HepG2 (cell line): ENCODE results near the gene CCN2. TPM values are rescaled to one million over a fixed set of nuclear protein-coding genes. Genes with fewer than 3 reads are reported as not detected.

Experiments
- ATAC-seq: fragments of 200-7000 bp; cut with Tn5 transposase; 3 replicates; pipeline ENCODE4 v1.9.1; 2020; ENCODE audit warnings: mild to moderate bottlenecking, moderate library complexity
- BruUV-seq: library from RNA; stranded (reverse); fragments of 400-500 nt; replicated peaks from 2 replicates; lab custom pipeline; 2021; lab: Mats Ljungman, UMichigan
- CTCF ChIA-PET: fragments of 300-600 bp; formaldehyde crosslinking; extraction: SDS; loops from one replicate; lab custom pipeline; 2021; ENCODE audit warnings: low total read pairs, inconsistent platforms, low intra/inter-chr PET ratio; lab: Yijun Ruan, JAX
- POLR2A ChIA-PET: fragments of 350-600 bp; sonication (Branson Sonifier 250); formaldehyde crosslinking; loops from one replicate; lab custom pipeline; 2020; ENCODE audit warnings: antibody characterized with exemption, inconsistent platforms; lab: Yijun Ruan, JAX
- DNase-seq: peaks from one replicate; pipeline ENCODE4 v3.0.0-alpha.2; 2015; ENCODE audit warnings: low spot score
- FAIRE-seq: peaks from 3 replicates; lab custom pipeline; 2011; peaks lifted over from hg19 to GRCh38; lab: Jason Lieb, UNC
- H2AFZ ChIP-seq: one replicate; pipeline ENCODE4 v1.6.1; 2011; ENCODE audit warnings: low read length, inconsistent platforms
- H3K27ac ChIP-seq: fragments of 300-600 bp; 3 replicates; pipeline ENCODE4 v1.8.0; 2011; ENCODE audit warnings: mixed run types, mild to moderate bottlenecking, mixed read lengths, low read length, inconsistent platforms; ENCODE audit not compliant: insufficient read depth; ENCODE audit errors: extremely low read length
- H3K27me3 ChIP-seq, 2 experiments: fragments of 200-600 bp in 1 of 2; 2 replicates in 1 of 2; 3 replicates in 1 of 2; pipeline versions ENCODE4 v1.6.0 to v1.8.0; 2011; ENCODE audit warnings: low read length in 2 of 2, mild to moderate bottlenecking in 2 of 2, moderate library complexity in 2 of 2, inconsistent platforms in 1 of 2; ENCODE audit not compliant: insufficient read depth in 2 of 2, control insufficient read depth in 1 of 2
- H3K36me3 ChIP-seq, 2 experiments: fragments of 200-600 bp in 1 of 2; replicated peaks in 1 of 2; 2 replicates in 1 of 2; 3 replicates in 1 of 2; pipeline versions ENCODE4 v1.5.1 to v1.8.0; 2011; ENCODE audit warnings: low read length in 2 of 2, inconsistent platforms in 1 of 2; ENCODE audit not compliant: insufficient read depth in 2 of 2, control insufficient read depth in 1 of 2
- H3K4me1 ChIP-seq: 2 replicates; pipeline ENCODE4 v1.5.1; 2012; ENCODE audit warnings: low read length, inconsistent platforms; ENCODE audit not compliant: insufficient read depth
- H3K4me2 ChIP-seq: 2 replicates; pipeline ENCODE4 v1.6.0; 2011; ENCODE audit warnings: low read depth, low read length, inconsistent platforms
- H3K4me3 ChIP-seq, 3 experiments: fragments of 200-600 bp in 1 of 3; sonication (generic), shearing (Covaris generic) in 1 of 3; replicated peaks in 1 of 3; 2 replicates each; pipeline ENCODE4 v1.5.1; 2011 to 2016; ENCODE audit warnings: low read length in 3 of 3, inconsistent platforms in 2 of 3, low read depth in 2 of 3, mild to moderate bottlenecking in 2 of 3, control low read depth in 1 of 3, mixed read lengths in 1 of 3; ENCODE audit not compliant: insufficient read depth in 1 of 3
- H3K79me2 ChIP-seq: one replicate; pipeline ENCODE4 v1.6.1; 2011; ENCODE audit warnings: low read length, inconsistent platforms; ENCODE audit not compliant: insufficient read depth
- H3K9ac ChIP-seq: 2 replicates; pipeline ENCODE4 v1.6.0; 2011; ENCODE audit warnings: mild to moderate bottlenecking, low read depth, low read length, inconsistent platforms; ENCODE audit not compliant: insufficient read depth
- H3K9me3 ChIP-seq: 2 replicates; pipeline ENCODE4 v1.5.1; 2012; ENCODE audit warnings: mild to moderate bottlenecking, low read length
- H4K20me1 ChIP-seq: 2 replicates; pipeline ENCODE4 v1.6.0; 2011; ENCODE audit warnings: inconsistent platforms, mild to moderate bottlenecking, low read length, moderate library complexity; ENCODE audit not compliant: insufficient read depth
- ASH2L ChIP-seq: fragments of 300-600, 200-600 bp; sonication (generic); IDR thresholded peaks from 2 replicates; pipeline ENCODE4 v1.7.0; 2017; ENCODE audit warnings: low read depth, mild to moderate bottlenecking, moderate library complexity, mixed read lengths, low read length; ENCODE audit not compliant: insufficient read length
- MAFF ChIP-seq: IDR thresholded peaks from 2 replicates; pipeline ENCODE4 v1.6.1; 2011; ENCODE audit warnings: low read depth, low read length, improper control_type of control experiment
- RORA ChIP-seq: sonication (generic); formaldehyde crosslinking; IDR thresholded peaks from 2 replicates; pipeline ENCODE4 v1.5.0; 2020; ENCODE audit warnings: mild to moderate bottlenecking, missing genetic modification reagents, moderate library complexity
- SNAI1 ChIP-seq: sonication (generic); formaldehyde crosslinking; IDR thresholded peaks from 2 replicates; pipeline ENCODE4 v1.5.0; 2020; ENCODE audit warnings: mild to moderate bottlenecking, missing genetic modification reagents, borderline replicate concordance
- SSRP1 ChIP-seq: IDR thresholded peaks from 2 replicates; pipeline ENCODE4 v1.6.1; 2016; ENCODE audit warnings: control low read depth
- ZMYM3 ChIP-seq: sonication (generic); formaldehyde crosslinking; IDR thresholded peaks from 2 replicates; pipeline ENCODE4 v1.5.1; 2020; ENCODE audit warnings: mild to moderate bottlenecking, missing genetic modification reagents
- ZNF768 ChIP-seq: sonication (generic); formaldehyde crosslinking; IDR thresholded peaks from 2 replicates; pipeline ENCODE4 v1.4.0; 2020; ENCODE audit warnings: missing genetic modification reagents
- ZNF776 ChIP-seq: sonication (generic); formaldehyde crosslinking; IDR thresholded peaks from 2 replicates; pipeline ENCODE4 v1.4.0; 2020; ENCODE audit warnings: mild to moderate bottlenecking, missing genetic modification reagents
- ZSCAN9 ChIP-seq: IDR thresholded peaks from 2 replicates; pipeline ENCODE4 v1.6.1; 2016; ENCODE audit warnings: borderline replicate concordance
- WGBS: methylation state at CpG from one replicate; pipeline ENCODE4 v1.1.6; 2017; ENCODE audit warnings: low lambda C conversion rate; 5-methylcytosine and 5-hydroxymethylcytosine counted together
- in situ Hi-C: cut with HindIII; loops from 2 replicates; pipeline ENCODE4 v1.10.0; 2017; ENCODE audit warnings: low pct_unique_long_range_greater_than_20kb; ENCODE audit not compliant: extremely low pct_ligation_motif_present
- intact Hi-C: fragments of 100-400 bp; cut with micrococcal nuclease; formaldehyde crosslinking; loops from one replicate; pipeline ENCODE4 v1.10.0; 2022; ENCODE audit not compliant: unreplicated experiment
- polyA plus RNA-seq, 8 experiments: library from polyadenylated mRNA; depleted of rRNA in 3 of 8; stranded (reverse) in 7 of 8; unstranded in 1 of 8; fragments of >200 nt; fragmentation: Illumina TruSeq in 4 of 8; extraction: Trizol in 4 of 8; gene quantifications; 2 replicates each; pipeline versions ENCODE4 v1.2.1 to v1.2.3, GENCODE V29; 2011 to 2016; ENCODE audit warnings: low read depth in 4 of 8, missing spikeins in 1 of 8, mixed read lengths in 1 of 8; ENCODE audit not compliant: insufficient read depth in 1 of 8
- total RNA-seq, 5 experiments: library from RNA; depleted of rRNA; stranded (reverse); fragments of >200 nt; fragmentation: Illumina TruSeq; extraction: Trizol; gene quantifications; 2 replicates each; pipeline ENCODE4 v1.2.3, GENCODE V29; 2016; ENCODE audit warnings: low read depth in 1 of 5
- TF ChIP-seq, protein P1 (sequence below): sonication (generic); formaldehyde crosslinking; IDR thresholded peaks from 2 replicates; pipeline ENCODE4 v1.4.0; 2020; ENCODE audit warnings: mild to moderate bottlenecking, low read depth, missing genetic modification reagents
- TF ChIP-seq, protein P2 (sequence below): sonication (generic); formaldehyde crosslinking; IDR thresholded peaks from one replicate; pipeline ENCODE4 v1.5.1; 2020; ENCODE audit warnings: mild to moderate bottlenecking, missing genetic modification reagents; ENCODE audit errors: not compliant biosample characterization
- TF ChIP-seq, protein P3 (sequence below): IDR thresholded peaks from 2 replicates; pipeline ENCODE4 v1.6.1; 2016; ENCODE audit warnings: mild to moderate bottlenecking

Gene CCN2
- total and polyA plus RNA-seq, 2 of the 13 experiments (the other 11 are each of a cell fraction or from before 2014, with no cell fraction given), result 34.7 to 316 TPM

DNA sequence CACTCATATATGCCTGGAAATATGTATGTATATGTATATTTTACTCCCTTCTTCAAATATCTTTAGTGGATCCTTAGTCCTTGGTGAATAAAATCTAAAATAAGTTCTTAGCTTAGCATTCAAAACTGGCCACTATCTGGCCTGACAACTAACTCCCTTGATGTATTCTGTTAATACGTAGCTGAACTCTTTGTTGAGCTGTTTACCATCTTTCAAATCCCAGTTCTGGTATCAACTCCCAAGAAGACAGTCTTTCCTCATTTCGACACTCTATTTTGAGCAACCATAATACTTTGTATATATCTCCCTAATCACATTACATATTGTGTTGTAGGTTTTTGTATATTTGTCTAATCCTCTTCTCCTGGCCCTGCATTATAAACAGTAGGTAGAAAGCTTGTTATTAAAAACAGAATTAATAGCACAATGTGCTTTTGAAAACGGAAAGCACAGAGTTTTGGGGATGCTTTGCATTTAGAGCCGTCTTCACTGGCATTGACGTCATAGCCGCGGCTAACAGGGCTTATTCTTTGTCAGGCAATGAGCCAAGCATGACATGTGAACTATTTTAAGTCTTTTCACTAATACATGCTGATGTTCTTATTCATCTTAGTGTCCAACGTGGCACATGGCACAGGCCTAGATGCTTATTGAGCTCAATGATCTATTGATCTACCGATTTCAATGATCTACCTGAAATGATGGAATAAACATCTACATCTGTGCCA is 47.2 kb upstream of the CCN2 start:
- Histone ChIP-seq H3K79me2 (no peaks in the 10 kb centered on the region), H4K20me1 (no peaks in the 10 kb centered on the region), H3K4me2 (peak overlapping the region; percentile 52), H3K36me3 (no peaks in the 10 kb centered on the region), H3K9ac (no peak overlapping the region), H3K27me3 (no peaks in the 10 kb centered on the region), H3K4me1 (peaks cover 25% of the 10 kb centered on the region), H2AFZ (no peak overlapping the region), H3K27ac (peak overlapping the region; percentile 29), H3K9me3 (peaks cover 6% of the 10 kb centered on the region), H3K4me3 (no peak overlapping the region)
- CTCF ChIA-PET, result no interaction called here
- in situ Hi-C loops (no loop called here), intact Hi-C loops (no loop called here)
- DNase-seq, result no peak
- ATAC-seq, result peak; percentile 73
- no TSS peak for BruUV-seq
- FAIRE-seq, result no peak
- WGBS, result 92% methylated on average over 9 of the region's 9 CpGs
- POLR2A ChIA-PET, result interaction anchor here (0.7 to 2.9 kb wide), 9 partner anchors 10 to 50 kb away, joined by 3 to 22 read pairs (median 3); partner anchors contain the start of gene CCN2
- TF ChIP-seq ZNF776 (no peak), SNAI1 (no peak), RORA (no peak), ZSCAN9 (CRISPR knock-in tag) (no peak), ZNF768 (CRISPR knock-in tag) (no peak), MAFF (no peak), ZMYM3 (no peak), ASH2L (no peak), SSRP1 (CRISPR knock-in tag) (no peak)
- TF ChIP-seq, protein P1, sequence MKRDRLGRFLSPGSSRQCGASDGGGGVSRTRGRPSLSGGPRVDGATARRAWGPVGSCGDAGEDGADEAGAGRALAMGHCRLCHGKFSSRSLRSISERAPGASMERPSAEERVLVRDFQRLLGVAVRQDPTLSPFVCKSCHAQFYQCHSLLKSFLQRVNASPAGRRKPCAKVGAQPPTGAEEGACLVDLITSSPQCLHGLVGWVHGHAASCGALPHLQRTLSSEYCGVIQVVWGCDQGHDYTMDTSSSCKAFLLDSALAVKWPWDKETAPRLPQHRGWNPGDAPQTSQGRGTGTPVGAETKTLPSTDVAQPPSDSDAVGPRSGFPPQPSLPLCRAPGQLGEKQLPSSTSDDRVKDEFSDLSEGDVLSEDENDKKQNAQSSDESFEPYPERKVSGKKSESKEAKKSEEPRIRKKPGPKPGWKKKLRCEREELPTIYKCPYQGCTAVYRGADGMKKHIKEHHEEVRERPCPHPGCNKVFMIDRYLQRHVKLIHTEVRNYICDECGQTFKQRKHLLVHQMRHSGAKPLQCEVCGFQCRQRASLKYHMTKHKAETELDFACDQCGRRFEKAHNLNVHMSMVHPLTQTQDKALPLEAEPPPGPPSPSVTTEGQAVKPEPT (CRISPR knock-in tag), result no peak
- TF ChIP-seq, protein P2, sequence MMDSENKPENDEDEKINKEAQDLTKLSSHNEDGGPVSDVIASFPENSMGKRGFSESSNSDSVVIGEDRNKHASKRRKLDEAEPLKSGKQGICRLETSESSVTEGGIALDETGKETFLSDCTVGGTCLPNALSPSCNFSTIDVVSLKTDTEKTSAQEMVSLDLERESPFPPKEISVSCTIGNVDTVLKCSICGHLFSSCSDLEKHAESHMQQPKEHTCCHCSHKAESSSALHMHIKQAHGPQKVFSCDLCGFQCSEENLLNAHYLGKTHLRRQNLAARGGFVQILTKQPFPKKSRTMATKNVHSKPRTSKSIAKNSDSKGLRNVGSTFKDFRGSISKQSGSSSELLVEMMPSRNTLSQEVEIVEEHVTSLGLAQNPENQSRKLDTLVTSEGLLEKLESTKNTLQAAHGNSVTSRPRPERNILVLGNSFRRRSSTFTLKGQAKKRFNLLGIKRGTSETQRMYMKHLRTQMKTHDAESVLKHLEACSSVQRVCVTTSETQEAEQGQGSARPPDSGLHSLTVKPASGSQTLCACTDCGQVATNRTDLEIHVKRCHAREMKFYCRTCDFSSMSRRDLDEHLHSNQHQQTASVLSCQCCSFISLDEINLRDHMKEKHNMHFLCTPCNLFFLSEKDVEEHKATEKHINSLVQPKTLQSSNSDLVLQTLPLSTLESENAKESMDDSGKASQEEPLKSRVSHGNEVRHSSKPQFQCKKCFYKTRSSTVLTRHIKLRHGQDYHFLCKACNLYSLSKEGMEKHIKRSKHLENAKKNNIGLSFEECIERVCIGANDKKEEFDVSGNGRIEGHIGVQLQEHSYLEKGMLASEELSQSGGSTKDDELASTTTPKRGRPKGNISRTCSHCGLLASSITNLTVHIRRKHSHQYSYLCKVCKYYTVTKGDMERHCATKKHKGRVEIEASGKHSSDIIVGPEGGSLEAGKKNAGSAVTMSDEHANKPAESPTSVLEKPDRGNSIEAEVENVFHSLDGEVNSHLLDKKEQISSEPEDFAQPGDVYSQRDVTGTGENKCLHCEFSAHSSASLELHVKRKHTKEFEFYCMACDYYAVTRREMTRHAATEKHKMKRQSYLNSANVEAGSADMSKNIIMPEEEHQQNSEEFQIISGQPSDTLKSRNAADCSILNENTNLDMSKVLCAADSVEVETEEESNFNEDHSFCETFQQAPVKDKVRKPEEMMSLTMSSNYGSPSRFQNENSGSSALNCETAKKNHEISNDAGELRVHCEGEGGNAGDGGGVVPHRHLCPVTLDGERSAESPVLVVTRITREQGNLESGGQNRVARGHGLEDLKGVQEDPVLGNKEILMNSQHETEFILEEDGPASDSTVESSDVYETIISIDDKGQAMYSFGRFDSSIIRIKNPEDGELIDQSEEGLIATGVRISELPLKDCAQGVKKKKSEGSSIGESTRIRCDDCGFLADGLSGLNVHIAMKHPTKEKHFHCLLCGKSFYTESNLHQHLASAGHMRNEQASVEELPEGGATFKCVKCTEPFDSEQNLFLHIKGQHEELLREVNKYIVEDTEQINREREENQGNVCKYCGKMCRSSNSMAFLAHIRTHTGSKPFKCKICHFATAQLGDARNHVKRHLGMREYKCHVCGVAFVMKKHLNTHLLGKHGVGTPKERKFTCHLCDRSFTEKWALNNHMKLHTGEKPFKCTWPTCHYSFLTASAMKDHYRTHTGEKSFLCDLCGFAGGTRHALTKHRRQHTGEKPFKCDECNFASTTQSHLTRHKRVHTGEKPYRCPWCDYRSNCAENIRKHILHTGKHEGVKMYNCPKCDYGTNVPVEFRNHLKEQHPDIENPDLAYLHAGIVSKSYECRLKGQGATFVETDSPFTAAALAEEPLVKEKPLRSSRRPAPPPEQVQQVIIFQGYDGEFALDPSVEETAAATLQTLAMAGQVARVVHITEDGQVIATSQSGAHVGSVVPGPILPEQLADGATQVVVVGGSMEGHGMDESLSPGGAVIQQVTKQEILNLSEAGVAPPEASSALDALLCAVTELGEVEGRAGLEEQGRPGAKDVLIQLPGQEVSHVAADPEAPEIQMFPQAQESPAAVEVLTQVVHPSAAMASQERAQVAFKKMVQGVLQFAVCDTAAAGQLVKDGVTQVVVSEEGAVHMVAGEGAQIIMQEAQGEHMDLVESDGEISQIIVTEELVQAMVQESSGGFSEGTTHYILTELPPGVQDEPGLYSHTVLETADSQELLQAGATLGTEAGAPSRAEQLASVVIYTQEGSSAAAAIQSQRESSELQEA, result no peak
- TF ChIP-seq, protein P3, sequence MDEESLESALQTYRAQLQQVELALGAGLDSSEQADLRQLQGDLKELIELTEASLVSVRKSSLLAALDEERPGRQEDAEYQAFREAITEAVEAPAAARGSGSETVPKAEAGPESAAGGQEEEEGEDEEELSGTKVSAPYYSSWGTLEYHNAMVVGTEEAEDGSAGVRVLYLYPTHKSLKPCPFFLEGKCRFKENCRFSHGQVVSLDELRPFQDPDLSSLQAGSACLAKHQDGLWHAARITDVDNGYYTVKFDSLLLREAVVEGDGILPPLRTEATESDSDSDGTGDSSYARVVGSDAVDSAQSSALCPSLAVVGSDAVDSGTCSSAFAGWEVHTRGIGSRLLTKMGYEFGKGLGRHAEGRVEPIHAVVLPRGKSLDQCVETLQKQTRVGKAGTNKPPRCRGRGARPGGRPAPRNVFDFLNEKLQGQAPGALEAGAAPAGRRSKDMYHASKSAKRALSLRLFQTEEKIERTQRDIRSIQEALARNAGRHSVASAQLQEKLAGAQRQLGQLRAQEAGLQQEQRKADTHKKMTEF (CRISPR knock-in tag), result no peak
